T-helper 2 cell treated with Interferon-gamma antibody and Interleukin-4, amounts not matched to agents 100 ng/mL and 5 ng/mL, for 36 hours (primary cell): ENCODE results near the gene ASIC1. TPM values are rescaled to one million over a fixed set of nuclear protein-coding genes. Genes with fewer than 3 reads are reported as not detected.

Experiments used
- intact Hi-C: fragments of 100-400 bp; cut with micrococcal nuclease; formaldehyde crosslinking; loops from one replicate; pipeline ENCODE4 v1.15.1; 2023
- total RNA-seq: library from RNA; stranded (reverse); gene quantifications from 2 replicates; pipeline ENCODE4 v1.2.3, GENCODE V29; 2022

The ASIC1 gene
- total RNA-seq, 1 donor from 2014 or later = 8.5 TPM

- intact Hi-C loops = no loop called here
Measured at GRCh38 chr12:50040657-50041056, 16.7 kb upstream of the ASIC1 start.

GRCh38 chr12:50041062-50041860 lies 16.1 kb upstream of the ASIC1 start:
- intact Hi-C loops = no loop called here

- intact Hi-C loops = no loop called here
Measured at GRCh38 chr12:50041962-50042361, 15.4 kb upstream of the ASIC1 start.

GRCh38 chr12:50042693-50043092 lies 14.7 kb upstream of the ASIC1 start:
- intact Hi-C loops = no loop called here

GRCh38 chr12:50043308-50043707 lies 14.1 kb upstream of the ASIC1 start:
- intact Hi-C loops = no loop called here

- intact Hi-C loops = no loop called here
Measured at GRCh38 chr12:50043854-50044253, 13.5 kb upstream of the ASIC1 start.

GRCh38 chr12:50047693-50048250 lies 9.6 kb upstream of the ASIC1 start:
- intact Hi-C loops = no loop called here

GRCh38 chr12:50049254-50050118 lies 7.9 kb upstream of the ASIC1 start:
- intact Hi-C loops = no loop called here

- intact Hi-C loops = no loop called here
Measured at GRCh38 chr12:50050119-50050385, 7.3 kb upstream of the ASIC1 start.

- intact Hi-C loops = no loop called here
Measured at GRCh38 chr12:50050410-50051098, 6.8 kb upstream of the ASIC1 start.

GRCh38 chr12:50051101-50051806 lies 6.1 kb upstream of the ASIC1 start:
- intact Hi-C loops = no loop called here

- intact Hi-C loops = no loop called here
Measured at GRCh38 chr12:50052544-50052943, 4.9 kb upstream of the ASIC1 start.

- intact Hi-C loops = no loop called here
Measured at GRCh38 chr12:50052964-50053363, 4.4 kb upstream of the ASIC1 start.

GRCh38 chr12:50053583-50053982 lies 3.8 kb upstream of the ASIC1 start:
- intact Hi-C loops = no loop called here

GRCh38 chr12:50055831-50056638 lies 1.4 kb upstream of the ASIC1 start:
- intact Hi-C loops = loop anchor here (1.0 kb wide), 3 partner anchors 17 to 89 kb away; partner anchors contain the start of gene RACGAP1

GRCh38 chr12:50056639-50056976 lies 788 bp upstream of the ASIC1 start:
- intact Hi-C loops = loop anchor here (1.0 kb wide), 3 partner anchors 17 to 89 kb away; partner anchors contain the start of gene RACGAP1

GRCh38 chr12:50057896-50058670 lies 687 bp downstream of the ASIC1 start:
- intact Hi-C loops = no loop called here

GRCh38 chr12:50058743-50059312 lies 1.4 kb downstream of the ASIC1 start:
- intact Hi-C loops = no loop called here

- intact Hi-C loops = no loop called here
Measured at GRCh38 chr12:50059440-50060119, 2.2 kb downstream of the ASIC1 start.
